AG04450 (cell line): Measurements from ENCODE around the gene SHROOM2. TPM values are rescaled to one million over a fixed set of nuclear protein-coding genes. Genes with fewer than 3 reads are reported as not detected.
A peak's percentile ranks its signal among the peaks of the same experiment; 100 is the strongest.

Source experiments
- CTCF ChIA-PET: fragments of 300-600, 350-600 bp; formaldehyde crosslinking; extraction: SDS; loops from one replicate; lab custom pipeline; 2022; ENCODE audit warnings: antibody characterized with exemption, inconsistent platforms; lab: Charles Lee
- POLR2A ChIA-PET: fragments of 350-600 bp; formaldehyde crosslinking; extraction: SDS; loops from one replicate; lab custom pipeline; 2021; ENCODE audit warnings: antibody characterized with exemption, inconsistent platforms; lab: Yijun Ruan, JAX
- DNase-seq: peaks from one replicate; pipeline ENCODE4 v3.0.0-alpha.2; 2011; ENCODE audit warnings: low read depth, low spot score
- H3K27ac ChIP-seq: one replicate; pipeline ENCODE4 v1.5.1; 2012; ENCODE audit warnings: low read depth, low read length, control low read depth
- H3K27me3 ChIP-seq: one replicate; pipeline ENCODE4 v1.6.0; 2012; ENCODE audit warnings: low read length; ENCODE audit not compliant: control insufficient read depth, insufficient read depth
- H3K4me3 ChIP-seq: 2 replicates; pipeline ENCODE4 v1.5.1; 2011; ENCODE audit warnings: mild to moderate bottlenecking, low read depth, low read length, control low read depth
- H3K9me3 ChIP-seq: 2 replicates; pipeline ENCODE4 v1.5.1; 2012; ENCODE audit warnings: low read length; ENCODE audit not compliant: control insufficient read depth, insufficient read depth
- CTCF ChIP-seq: IDR thresholded peaks from 2 replicates; pipeline ENCODE4 v1.5.1; 2011; ENCODE audit warnings: low read depth, low read length, control low read depth, inconsistent platforms
- polyA plus RNA-seq: library from polyadenylated mRNA; depleted of rRNA; stranded (reverse); fragments of >200 nt; gene quantifications from 2 replicates; pipeline ENCODE4 v1.2.3, GENCODE V29; 2011

Gene SHROOM2
- polyA plus RNA-seq, 1 experiment: 9.9 TPM

DNA sequence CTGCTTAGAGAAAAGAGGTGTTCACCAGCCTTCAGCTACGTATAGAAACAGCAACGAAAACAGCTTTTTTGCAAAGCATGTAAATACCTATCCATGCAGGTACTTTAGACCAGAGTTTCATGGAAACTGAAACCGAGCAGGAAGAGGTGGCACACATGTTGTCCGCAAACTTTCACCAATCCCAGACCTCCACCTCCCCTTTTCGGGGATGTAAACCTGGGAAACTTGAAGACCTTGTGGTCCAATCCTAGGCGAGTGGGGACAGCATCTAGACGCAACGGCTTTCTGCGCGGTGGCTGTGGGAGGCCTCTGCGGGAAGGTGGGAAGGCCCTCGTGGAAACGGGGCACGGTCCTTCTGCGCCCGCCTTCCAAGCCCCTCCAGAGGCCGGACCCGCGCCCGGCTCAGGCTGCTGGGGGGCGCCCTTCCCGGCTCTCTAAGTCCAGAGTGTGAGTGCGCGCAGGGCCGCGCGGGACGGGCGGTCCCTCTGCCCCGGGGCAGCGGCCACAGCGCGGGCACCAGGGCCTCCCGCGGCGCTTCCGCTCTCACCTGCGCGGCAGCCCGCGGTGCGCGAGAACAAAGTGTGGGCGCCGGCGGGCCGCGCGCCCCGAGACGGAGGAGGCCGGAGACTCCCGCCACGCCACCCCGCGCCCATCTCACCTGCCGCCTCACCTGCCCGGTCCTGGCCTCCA lies 830 bp upstream of the SHROOM2 start:
- Histone ChIP-seq H3K9me3 (no peaks in the 10 kb centered on the region), H3K4me3 (peak overlapping the region; percentile 13; the same call in 1 of the 2 replicates), H3K27ac (no peak overlapping the region), H3K27me3 (peaks cover 17% of the 10 kb centered on the region)
- TF ChIP-seq CTCF: no peak
- CTCF ChIA-PET: no interaction called here
- POLR2A ChIA-PET: no interaction called here
- no peak for DNase-seq

DNA sequence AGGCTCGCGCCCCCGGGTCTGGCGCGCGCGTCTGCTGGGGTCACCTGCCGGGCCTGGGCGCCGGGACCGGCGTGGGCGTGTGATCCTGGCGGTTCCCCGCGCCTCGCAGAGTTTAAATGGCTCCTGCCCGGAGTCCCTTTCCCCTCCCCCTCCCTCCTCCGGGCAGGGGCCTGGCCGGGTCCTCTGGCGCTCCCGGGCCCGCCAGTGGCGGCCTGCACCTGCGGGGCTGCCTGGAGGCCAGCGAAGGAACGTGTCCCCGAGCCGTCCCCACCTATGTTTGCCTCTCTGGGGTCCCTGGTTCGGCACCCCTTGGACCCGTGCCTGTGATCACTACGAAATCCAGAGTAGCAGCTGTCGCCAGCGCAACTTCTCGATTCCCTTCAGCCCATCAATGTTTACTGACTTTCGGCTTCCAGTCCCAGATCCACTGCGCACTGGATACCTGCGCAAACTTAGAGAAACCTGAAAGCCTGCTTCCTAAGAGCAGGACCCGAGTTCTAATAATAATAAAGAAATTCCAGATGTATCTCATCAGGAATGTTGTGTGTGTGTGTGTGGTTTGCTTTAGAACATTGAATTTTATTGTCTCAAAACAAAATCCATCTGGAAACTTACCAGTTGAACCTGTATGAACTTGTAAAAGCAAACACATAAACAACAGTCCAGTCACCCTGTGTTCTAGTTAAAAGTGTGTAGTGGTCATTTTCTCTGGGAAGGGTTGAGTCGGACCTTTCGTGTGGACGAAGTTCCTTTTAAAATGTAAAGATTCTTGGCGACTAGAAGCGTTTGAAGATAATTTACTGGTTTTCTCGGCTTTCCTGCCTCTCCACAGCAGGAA lies 788 bp downstream of the SHROOM2 start:
- Histone ChIP-seq H3K27ac (no peak overlapping the region), H3K27me3 (peaks cover 17% of the 10 kb centered on the region), H3K9me3 (no peaks in the 10 kb centered on the region), H3K4me3 (peak overlapping the region; percentile 56)
- TF ChIP-seq CTCF: no peak
- ChIA-PET POLR2A (interaction anchor here (0.6 to 0.7 kb wide), 2 partner anchors 60 to 216 kb away, joined by 3 to 5 read pairs; no protein-coding TSS in a partner anchor), CTCF (no interaction called here)
- DNase-seq: no peak

- DNase-seq: peak; percentile 13
- POLR2A ChIA-PET: no interaction called here
- no peak overlapping the region for H3K27ac ChIP-seq
- no peak overlapping the region for H3K4me3 ChIP-seq
- H3K27me3 ChIP-seq: peaks cover 17% of the 10 kb centered on the region
- TF ChIP-seq CTCF: no peak
- CTCF ChIA-PET: no interaction called here
- H3K9me3 ChIP-seq: no peaks in the 10 kb centered on the region
Measured at GRCh38 chrX:9788911-9789310, 2.7 kb downstream of the SHROOM2 start.

GRCh38 chrX:9789555-9789954 lies 3.3 kb downstream of the SHROOM2 start:
- ChIA-PET CTCF (interaction anchor here (1.4 kb wide), 1 partner anchor 331 kb away, joined by 7 read pairs; no protein-coding TSS in a partner anchor), POLR2A (no interaction called here)
- Histone ChIP-seq H3K27ac (no peak overlapping the region), H3K27me3 (peaks cover 15% of the 10 kb centered on the region), H3K9me3 (no peaks in the 10 kb centered on the region), H3K4me3 (no peak overlapping the region)
- no peak for TF ChIP-seq CTCF
- no peak for DNase-seq
